Activated B cell treated with CpG ODN at 0.5 μM for 24 hours (primary cell): ENCODE data around the gene EML1. TPM values are rescaled to one million over a fixed set of nuclear protein-coding genes. Genes with fewer than 3 reads are reported as not detected.

ENCODE experiments used
- ATAC-seq: fragments of 200-7000 bp; cut with Tn5 transposase; one replicate; pipeline ENCODE4 v1.10.0; 2021; ENCODE audit warnings: low read depth, mild to moderate bottlenecking, moderate library complexity
- CTCF ChIA-PET: fragments of 350-600 bp; sonication (Branson Sonifier 250); formaldehyde crosslinking; loops from one replicate; lab custom pipeline; 2021; ENCODE audit warnings: antibody characterized with exemption; lab: Charles Lee
- POLR2A ChIA-PET: fragments of 350-600 bp; sonication (Branson Sonifier 250); formaldehyde crosslinking; loops from one replicate; lab custom pipeline; 2021; ENCODE audit warnings: antibody characterized with exemption; lab: Charles Lee
- DNase-seq: peaks from one replicate; pipeline ENCODE4 v3.0.0; 2022
- H3K27ac Mint-ChIP-seq: one replicate; pipeline ENCODE4 v1.8.0; 2020; ENCODE audit warnings: mixed read lengths
- H3K27me3 Mint-ChIP-seq: one replicate; pipeline ENCODE4 v1.8.0; 2021; ENCODE audit warnings: mixed read lengths
- H3K36me3 Mint-ChIP-seq: one replicate; pipeline ENCODE4 v1.8.0; 2021; ENCODE audit warnings: low read depth, mixed read lengths
- H3K4me1 Mint-ChIP-seq: one replicate; pipeline ENCODE4 v1.8.0; 2021; ENCODE audit warnings: mixed read lengths
- H3K4me3 Mint-ChIP-seq: one replicate; pipeline ENCODE4 v1.8.0; 2020; ENCODE audit warnings: mild to moderate bottlenecking, mixed read lengths
- H3K9me3 Mint-ChIP-seq: one replicate; pipeline ENCODE4 v1.8.0; 2020; ENCODE audit warnings: mixed read lengths
- CTCF ChIP-seq: fragments of 200-600 bp; IDR thresholded peaks from one replicate; pipeline ENCODE4 v1.8.0; 2022; ENCODE audit warnings: antibody characterized with exemption, mild to moderate bottlenecking
- intact Hi-C: fragments of 100-400 bp; cut with micrococcal nuclease; formaldehyde crosslinking; loops from one replicate; pipeline ENCODE4 v1.15.1; 2024
- total RNA-seq: library from RNA; stranded (reverse); gene quantifications from 2 replicates; pipeline ENCODE4 v1.2.3, GENCODE V29; 2022

The EML1 gene
- total RNA-seq, 1 donor from 2014 or later, result not detected

- intact Hi-C loops, result no loop called here
- Mint-ChIP-seq H3K27ac (no peak overlapping the region), H3K36me3 (no peaks in the 10 kb centered on the region), H3K27me3 (peaks cover 34% of the 10 kb centered on the region), H3K4me3 (no peak overlapping the region), H3K4me1 (no peaks in the 10 kb centered on the region), H3K9me3 (peaks cover 12% of the 10 kb centered on the region)
- ChIA-PET CTCF (no interaction called here), POLR2A (no interaction called here)
- ATAC-seq (no peak), DNase-seq (no peak)
- TF ChIP-seq CTCF, result no peak
Observed at GRCh38 chr14:99777951-99778350, 15.3 kb upstream of the EML1 start.

GRCh38 chr14:99779751-99780150 lies 13.5 kb upstream of the EML1 start:
- Mint-ChIP-seq H3K27ac (no peak overlapping the region), H3K36me3 (no peaks in the 10 kb centered on the region), H3K4me3 (no peak overlapping the region), H3K4me1 (no peaks in the 10 kb centered on the region), H3K27me3 (peaks cover 23% of the 10 kb centered on the region), H3K9me3 (peaks cover 12% of the 10 kb centered on the region)
- intact Hi-C loops, result no loop called here
- ChIA-PET CTCF (no interaction called here), POLR2A (no interaction called here)
- ATAC-seq (no peak), DNase-seq (no peak)
- TF ChIP-seq CTCF, result no peak

- TF ChIP-seq CTCF, result no peak
- H3K9me3 Mint-ChIP-seq, result peaks cover 12% of the 10 kb centered on the region
- H3K4me3 Mint-ChIP-seq, result no peak overlapping the region
- ATAC-seq (no peak), DNase-seq (no peak)
- POLR2A ChIA-PET, result no interaction called here
- H3K27me3 Mint-ChIP-seq, result peaks cover 20% of the 10 kb centered on the region
- CTCF ChIA-PET, result no interaction called here
- no peak overlapping the region for H3K27ac Mint-ChIP-seq
- H3K36me3 Mint-ChIP-seq, result no peaks in the 10 kb centered on the region
- no peaks in the 10 kb centered on the region for H3K4me1 Mint-ChIP-seq
- intact Hi-C loops, result no loop called here
Observed at GRCh38 chr14:99780690-99781089, 12.5 kb upstream of the EML1 start.

- ChIA-PET POLR2A (no interaction called here), CTCF (no interaction called here)
- Mint-ChIP-seq H3K36me3 (no peaks in the 10 kb centered on the region), H3K27ac (no peak overlapping the region), H3K4me1 (no peaks in the 10 kb centered on the region), H3K9me3 (peaks cover 12% of the 10 kb centered on the region), H3K27me3 (peaks cover 20% of the 10 kb centered on the region), H3K4me3 (no peak overlapping the region)
- DNase-seq, result no peak
- intact Hi-C loops, result no loop called here
- no peak for TF ChIP-seq CTCF
- no peak for ATAC-seq
Observed at GRCh38 chr14:99781091-99781490, 12.1 kb upstream of the EML1 start.

GRCh38 chr14:99781853-99782610 lies 11.2 kb upstream of the EML1 start:
- CTCF ChIA-PET, result no interaction called here
- POLR2A ChIA-PET, result no interaction called here
- Mint-ChIP-seq H3K27me3 (peaks cover 20% of the 10 kb centered on the region), H3K9me3 (peaks cover 12% of the 10 kb centered on the region), H3K36me3 (no peaks in the 10 kb centered on the region), H3K4me3 (no peak overlapping the region), H3K27ac (no peak overlapping the region), H3K4me1 (no peaks in the 10 kb centered on the region)
- intact Hi-C loops, result no loop called here
- no peak for DNase-seq
- no peak for TF ChIP-seq CTCF
- ATAC-seq, result no peak
